Breast epithelium (tissue), 4 donors: Measurements from ENCODE around the gene HCN1. TPM values are rescaled to one million over a fixed set of nuclear protein-coding genes. Genes with fewer than 3 reads are reported as not detected.

ENCODE experiments used
- DNase-seq, 2 donors: peaks; one replicate each; pipeline ENCODE4 v3.0.0-alpha.2; 2019; ENCODE audit warnings: low spot score in 2 of 2
- H3K27ac ChIP-seq, 2 donors: fragments of 200-600 bp; sonication (generic) in 1 of 2; one replicate each; pipeline ENCODE4 v1.5.1; 2016 to 2019; ENCODE audit warnings: mild to moderate bottlenecking in 1 of 2
- H3K27me3 ChIP-seq, 2 donors: fragments of 200-600 bp; sonication (generic) in 1 of 2; one replicate each; pipeline versions ENCODE4 v1.5.1 to v1.6.0; 2017 to 2019; ENCODE audit warnings: control low read depth in 1 of 2, mild to moderate bottlenecking in 1 of 2
- H3K36me3 ChIP-seq: fragments of 200-600 bp; one replicate; pipeline ENCODE4 v1.5.1; 2019
- H3K4me1 ChIP-seq, 2 donors: fragments of 200-600 bp; sonication (generic); one replicate each; pipeline ENCODE4 v1.5.1; 2016 to 2019; ENCODE audit warnings: control low read depth in 1 of 2
- H3K4me3 ChIP-seq, 3 donors: fragments of 200-600 bp; sonication (generic); 1 replicate in 2 of 3; 2 replicates in 1 of 3; pipeline ENCODE4 v1.5.1; 2016 to 2019; ENCODE audit warnings: mild to moderate bottlenecking in 3 of 3, moderate library complexity in 2 of 3
- H3K9me3 ChIP-seq, 2 donors: fragments of 200-600 bp; sonication (generic) in 1 of 2; one replicate each; pipeline ENCODE4 v1.5.1; 2016 to 2019; ENCODE audit warnings: control low read depth in 1 of 2
- POLR2A ChIP-seq: fragments of 450-650 bp; IDR thresholded peaks from one replicate; pipeline ENCODE4 v1.6.1; 2016; ENCODE audit warnings: antibody characterized with exemption, mild to moderate bottlenecking, moderate library complexity
- POLR2AphosphoS5 ChIP-seq, 3 donors: sonication (generic); formaldehyde crosslinking; IDR thresholded peaks; one replicate each; pipeline ENCODE4 v1.6.1; 2017; ENCODE audit warnings: antibody characterized with exemption in 3 of 3
- intact Hi-C: fragments of 100-400 bp; cut with DNase I; formaldehyde crosslinking; loops from one replicate; pipeline ENCODE4 v1.15.1; 2023; ENCODE audit warnings: low total_unique reads
- total RNA-seq, 3 donors: library from RNA; depleted of rRNA; stranded (reverse); fragments of >200 nt; gene quantifications; one replicate each; pipeline ENCODE4 v1.1.0, GENCODE V29; 2016
- TF ChIP-seq, protein P1 (sequence below), 3 donors: fragments of 450-650 bp; IDR thresholded peaks; one replicate each; pipeline ENCODE4 v1.5.1; 2016 to 2017; ENCODE audit warnings: antibody characterized with exemption in 3 of 3, mild to moderate bottlenecking in 3 of 3, moderate library complexity in 3 of 3

Gene HCN1
- total RNA-seq, 3 donors from 2014 or later = under 0.01 to 0.33 (median 0.29) TPM

DNA sequence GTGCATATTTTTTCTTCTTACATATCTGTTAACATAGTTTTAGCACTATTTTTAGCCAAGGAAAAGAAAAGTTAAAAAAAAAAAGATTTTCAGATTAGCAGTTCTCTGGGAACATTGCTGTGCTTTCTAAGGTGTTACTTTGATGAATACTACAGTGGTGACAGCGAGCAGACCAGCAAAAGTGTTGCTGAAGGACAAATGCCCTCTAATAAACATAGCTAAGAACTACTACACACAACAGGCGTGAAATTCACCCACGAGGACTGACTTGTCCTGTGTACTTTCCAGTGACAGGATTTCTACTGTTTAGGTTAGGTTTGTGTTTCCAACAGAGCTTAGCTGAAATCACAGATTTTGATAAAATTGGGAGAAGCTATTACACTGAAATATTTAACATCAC, 153.8 kb downstream of the HCN1 start:
- H3K27me3 ChIP-seq = no peaks in the 10 kb centered on the region

DNA sequence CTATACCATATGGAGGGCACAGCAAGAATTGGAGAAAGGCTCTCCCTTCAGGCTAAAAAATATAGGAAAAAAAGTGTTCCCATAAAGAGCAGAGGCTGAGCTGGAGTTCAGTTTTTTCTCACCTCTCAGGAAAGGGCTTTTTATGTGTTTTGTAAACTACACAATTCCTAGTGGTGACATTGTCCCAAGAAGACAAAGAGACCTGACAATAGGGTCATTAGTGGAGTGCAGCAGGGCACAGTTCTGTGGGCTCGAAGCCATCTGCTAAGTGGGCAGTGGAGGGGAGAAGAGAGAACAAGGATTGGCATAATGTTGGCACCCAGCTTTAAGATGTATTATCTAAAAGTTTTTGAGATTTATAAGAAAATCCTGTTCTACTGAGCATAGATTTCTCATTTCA, 162.5 kb downstream of the HCN1 start:
- Histone ChIP-seq H3K9me3 (no peaks in the 10 kb centered on the region), H3K27ac (no peak overlapping the region), H3K4me3 (no peak overlapping the region), H3K27me3 (no peaks in the 10 kb centered on the region), H3K4me1 (no peaks in the 10 kb centered on the region), H3K36me3 (no peaks in the 10 kb centered on the region)
- no peak for TF ChIP-seq POLR2A
- no peak for TF ChIP-seq POLR2AphosphoS5 (IDR thresholded peaks at IDR 0.05)
- TF ChIP-seq, protein P1, sequence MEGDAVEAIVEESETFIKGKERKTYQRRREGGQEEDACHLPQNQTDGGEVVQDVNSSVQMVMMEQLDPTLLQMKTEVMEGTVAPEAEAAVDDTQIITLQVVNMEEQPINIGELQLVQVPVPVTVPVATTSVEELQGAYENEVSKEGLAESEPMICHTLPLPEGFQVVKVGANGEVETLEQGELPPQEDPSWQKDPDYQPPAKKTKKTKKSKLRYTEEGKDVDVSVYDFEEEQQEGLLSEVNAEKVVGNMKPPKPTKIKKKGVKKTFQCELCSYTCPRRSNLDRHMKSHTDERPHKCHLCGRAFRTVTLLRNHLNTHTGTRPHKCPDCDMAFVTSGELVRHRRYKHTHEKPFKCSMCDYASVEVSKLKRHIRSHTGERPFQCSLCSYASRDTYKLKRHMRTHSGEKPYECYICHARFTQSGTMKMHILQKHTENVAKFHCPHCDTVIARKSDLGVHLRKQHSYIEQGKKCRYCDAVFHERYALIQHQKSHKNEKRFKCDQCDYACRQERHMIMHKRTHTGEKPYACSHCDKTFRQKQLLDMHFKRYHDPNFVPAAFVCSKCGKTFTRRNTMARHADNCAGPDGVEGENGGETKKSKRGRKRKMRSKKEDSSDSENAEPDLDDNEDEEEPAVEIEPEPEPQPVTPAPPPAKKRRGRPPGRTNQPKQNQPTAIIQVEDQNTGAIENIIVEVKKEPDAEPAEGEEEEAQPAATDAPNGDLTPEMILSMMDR (IDR thresholded peaks at IDR 0.05) = no peak
- no peak for DNase-seq
- intact Hi-C loops = no loop called here

More for the DNA sequence above, 153.8 kb downstream of the HCN1 start:
- no peak overlapping the region for H3K4me3 ChIP-seq
- no peak overlapping the region for H3K27ac ChIP-seq
- H3K9me3 ChIP-seq = no peaks in the 10 kb centered on the region
- no peaks in the 10 kb centered on the region for H3K36me3 ChIP-seq
- H3K4me1 ChIP-seq = no peaks in the 10 kb centered on the region
- intact Hi-C loops = no loop called here
- no peak for DNase-seq
- no peak for TF ChIP-seq POLR2AphosphoS5 (IDR thresholded peaks at IDR 0.05)
- TF ChIP-seq, protein P1 (IDR thresholded peaks at IDR 0.05) = no peak
- TF ChIP-seq POLR2A = no peak

DNA sequence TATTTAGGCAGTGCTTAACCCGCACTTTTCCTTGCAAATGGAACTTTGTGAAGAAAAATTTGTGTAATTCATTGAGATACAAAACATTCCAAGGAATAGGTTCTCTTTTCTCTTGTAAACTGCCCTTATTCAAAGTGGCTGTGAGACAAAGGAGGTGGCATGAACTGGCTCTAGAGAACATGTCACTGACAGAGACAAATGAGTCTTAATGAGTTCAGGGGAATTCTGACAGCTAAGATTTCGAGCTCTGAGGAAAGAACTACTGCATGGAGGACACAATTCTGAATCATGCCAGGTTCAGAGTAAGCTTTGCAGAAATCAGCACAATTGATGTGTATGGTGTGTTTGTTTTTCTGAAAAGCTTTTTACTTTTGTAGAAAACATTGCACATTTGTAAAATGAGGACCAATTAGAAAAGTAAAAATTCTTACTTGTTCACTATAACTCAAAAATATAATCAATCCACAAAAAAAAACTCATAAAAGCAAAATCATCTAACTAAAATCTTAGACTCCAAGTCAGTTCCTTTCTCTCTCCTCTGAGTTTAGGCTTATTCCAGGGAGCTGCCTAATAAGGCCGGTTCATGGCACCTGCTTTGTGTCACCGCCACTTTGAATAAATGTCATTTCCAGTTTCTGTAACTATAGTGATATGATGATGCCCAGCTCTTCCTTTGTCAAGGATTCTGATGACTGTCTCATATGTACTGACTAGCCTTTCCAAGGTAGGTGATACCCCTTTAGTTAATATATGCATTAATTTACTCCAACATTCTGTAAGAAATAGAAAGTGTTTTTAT, 163.2 kb downstream of the HCN1 start:
- intact Hi-C loops = no loop called here
- TF ChIP-seq, protein P1 (IDR thresholded peaks at IDR 0.05) = no peak
- TF ChIP-seq POLR2AphosphoS5 (IDR thresholded peaks at IDR 0.05) (no peak), POLR2A (no peak)

DNA sequence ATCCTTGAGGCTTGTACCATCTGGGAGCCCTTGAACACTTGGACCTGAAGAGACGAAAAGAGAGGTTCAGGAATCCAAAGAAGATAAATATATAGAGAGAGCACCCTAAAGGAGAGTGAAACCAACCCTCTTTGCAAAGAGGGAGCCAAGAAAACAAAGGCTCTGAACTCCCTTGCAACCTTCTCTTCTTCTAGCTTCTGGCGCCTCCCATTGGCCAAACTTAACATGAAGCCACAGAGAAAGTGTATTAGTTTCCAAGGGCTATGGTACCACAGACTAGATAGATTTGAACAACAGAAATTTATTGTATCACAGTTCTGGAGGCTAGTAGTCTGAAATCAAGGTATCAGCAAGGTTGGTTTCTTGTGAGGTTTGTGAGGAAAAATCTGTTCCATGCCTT, 175.1 kb downstream of the HCN1 start:
- Histone ChIP-seq H3K9me3 (no peaks in the 10 kb centered on the region), H3K27me3 (no peaks in the 10 kb centered on the region), H3K4me1 (no peaks in the 10 kb centered on the region), H3K4me3 (no peak overlapping the region), H3K36me3 (no peaks in the 10 kb centered on the region), H3K27ac (no peak overlapping the region)
- DNase-seq = no peak
- no peak for TF ChIP-seq POLR2A
- TF ChIP-seq, protein P1 (IDR thresholded peaks at IDR 0.05) = no peak
- TF ChIP-seq POLR2AphosphoS5 (IDR thresholded peaks at IDR 0.05) = no peak
- intact Hi-C loops = no loop called here

More for the DNA sequence above, 163.2 kb downstream of the HCN1 start:
- H3K27me3 ChIP-seq = no peaks in the 10 kb centered on the region
- DNase-seq = no peak
- no peaks in the 10 kb centered on the region for H3K9me3 ChIP-seq
- H3K4me3 ChIP-seq = no peak overlapping the region
- H3K4me1 ChIP-seq = no peaks in the 10 kb centered on the region
- H3K36me3 ChIP-seq = no peaks in the 10 kb centered on the region
- no peak overlapping the region for H3K27ac ChIP-seq

DNA sequence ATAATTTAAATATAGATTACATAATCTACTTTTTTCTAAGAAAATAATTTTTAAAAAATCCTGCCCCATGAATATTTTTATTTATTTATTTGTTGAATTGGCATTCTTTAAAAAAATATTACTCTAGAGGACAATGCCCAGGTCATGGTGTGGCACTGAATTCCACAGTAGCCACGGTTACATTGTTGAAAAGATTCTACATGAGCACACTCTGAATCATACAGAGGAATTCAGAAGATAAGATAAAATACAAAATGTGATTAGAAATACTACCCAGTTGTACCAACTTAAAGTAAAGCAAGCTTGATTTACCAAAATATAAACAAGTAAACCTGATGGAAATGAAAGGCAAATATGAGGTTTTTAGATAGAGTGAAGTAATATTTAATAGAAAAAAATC, 183.7 kb downstream of the HCN1 start:
- H3K4me1 ChIP-seq = no peaks in the 10 kb centered on the region
- TF ChIP-seq, protein P1 (IDR thresholded peaks at IDR 0.05) = no peak
- TF ChIP-seq POLR2A (no peak), POLR2AphosphoS5 (IDR thresholded peaks at IDR 0.05) (no peak)
- H3K27me3 ChIP-seq = no peaks in the 10 kb centered on the region

More for the DNA sequence above, 183.7 kb downstream of the HCN1 start:
- Histone ChIP-seq H3K4me3 (no peak overlapping the region), H3K9me3 (no peaks in the 10 kb centered on the region), H3K36me3 (no peaks in the 10 kb centered on the region), H3K27ac (no peak overlapping the region)
- DNase-seq = no peak
- intact Hi-C loops = no loop called here
